C4-2B (cell line): ENCODE measurements around the gene PRSS33.

Experiments used
- H3K27ac ChIP-seq: fragments of 450-650 bp; 2 replicates; pipeline ENCODE4 v1.5.1; 2017
- ZFX ChIP-seq: fragments of 450-650 bp; IDR thresholded peaks from 2 replicates; pipeline ENCODE4 v1.6.1; 2017
- TF ChIP-seq, protein P1 (sequence below): fragments of 450-650 bp; conservative IDR thresholded peaks from 2 replicates; pipeline ENCODE4 v1.5.1; 2017; ENCODE audit warnings: mild to moderate bottlenecking

PRSS33 gene

DNA sequence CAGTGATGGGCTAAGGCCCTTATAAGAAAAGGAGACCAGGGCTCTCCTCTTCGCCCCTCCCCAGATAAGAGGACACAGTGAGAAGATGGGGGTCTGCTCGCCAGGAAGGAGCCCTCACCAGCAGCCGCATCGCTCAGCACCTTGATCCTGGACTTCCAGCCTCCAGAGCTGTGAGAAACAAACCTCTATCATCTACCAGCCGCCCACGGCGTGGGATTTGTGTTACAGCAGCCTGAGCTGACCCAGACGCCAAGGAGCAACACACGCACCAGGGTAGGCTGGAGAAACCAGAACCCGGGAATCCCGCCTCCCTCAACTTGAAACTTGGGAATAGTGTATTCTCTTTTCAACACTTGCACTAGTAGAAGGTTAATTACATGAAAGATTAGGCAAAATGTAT lies 38.5 kb upstream of the PRSS33 start:
- no peak overlapping the region for H3K27ac ChIP-seq
- TF ChIP-seq, protein P1, sequence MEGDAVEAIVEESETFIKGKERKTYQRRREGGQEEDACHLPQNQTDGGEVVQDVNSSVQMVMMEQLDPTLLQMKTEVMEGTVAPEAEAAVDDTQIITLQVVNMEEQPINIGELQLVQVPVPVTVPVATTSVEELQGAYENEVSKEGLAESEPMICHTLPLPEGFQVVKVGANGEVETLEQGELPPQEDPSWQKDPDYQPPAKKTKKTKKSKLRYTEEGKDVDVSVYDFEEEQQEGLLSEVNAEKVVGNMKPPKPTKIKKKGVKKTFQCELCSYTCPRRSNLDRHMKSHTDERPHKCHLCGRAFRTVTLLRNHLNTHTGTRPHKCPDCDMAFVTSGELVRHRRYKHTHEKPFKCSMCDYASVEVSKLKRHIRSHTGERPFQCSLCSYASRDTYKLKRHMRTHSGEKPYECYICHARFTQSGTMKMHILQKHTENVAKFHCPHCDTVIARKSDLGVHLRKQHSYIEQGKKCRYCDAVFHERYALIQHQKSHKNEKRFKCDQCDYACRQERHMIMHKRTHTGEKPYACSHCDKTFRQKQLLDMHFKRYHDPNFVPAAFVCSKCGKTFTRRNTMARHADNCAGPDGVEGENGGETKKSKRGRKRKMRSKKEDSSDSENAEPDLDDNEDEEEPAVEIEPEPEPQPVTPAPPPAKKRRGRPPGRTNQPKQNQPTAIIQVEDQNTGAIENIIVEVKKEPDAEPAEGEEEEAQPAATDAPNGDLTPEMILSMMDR, result no peak

DNA sequence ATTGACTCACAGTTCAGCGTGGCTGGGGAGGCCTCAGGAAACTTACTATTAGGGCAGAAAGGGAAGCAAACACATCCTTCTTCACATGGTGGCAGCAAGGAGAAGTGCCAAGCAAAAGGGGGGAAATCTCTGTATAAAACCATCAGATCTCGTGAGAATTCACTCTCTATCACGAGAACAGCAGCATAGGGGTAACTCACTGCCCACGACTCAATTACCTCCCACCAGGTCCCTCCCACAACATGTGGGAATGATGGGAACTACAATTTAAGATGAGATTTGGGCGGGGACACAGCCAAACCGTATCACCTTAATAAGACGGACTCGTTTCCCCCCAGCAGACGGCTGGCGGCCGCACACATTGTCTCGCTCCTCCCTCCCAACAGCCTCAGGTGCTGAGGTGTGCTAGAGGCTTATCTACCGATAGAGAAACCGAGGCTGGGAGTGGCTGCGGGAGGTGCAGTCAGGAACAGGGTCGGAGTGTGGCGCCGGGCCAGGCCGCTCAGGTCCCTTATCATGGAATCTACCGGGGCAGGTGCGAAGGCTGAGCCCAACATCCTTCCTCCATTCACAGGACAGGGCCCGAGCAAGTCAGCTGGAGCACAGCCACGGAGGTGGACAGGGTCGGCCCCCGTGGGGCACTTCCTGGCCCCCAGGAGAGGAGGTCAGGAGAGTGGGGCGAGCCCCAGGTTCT lies 37.8 kb upstream of the PRSS33 start:
- TF ChIP-seq, protein P1, result no peak
- no peak for TF ChIP-seq ZFX
- H3K27ac ChIP-seq, result no peak overlapping the region

DNA sequence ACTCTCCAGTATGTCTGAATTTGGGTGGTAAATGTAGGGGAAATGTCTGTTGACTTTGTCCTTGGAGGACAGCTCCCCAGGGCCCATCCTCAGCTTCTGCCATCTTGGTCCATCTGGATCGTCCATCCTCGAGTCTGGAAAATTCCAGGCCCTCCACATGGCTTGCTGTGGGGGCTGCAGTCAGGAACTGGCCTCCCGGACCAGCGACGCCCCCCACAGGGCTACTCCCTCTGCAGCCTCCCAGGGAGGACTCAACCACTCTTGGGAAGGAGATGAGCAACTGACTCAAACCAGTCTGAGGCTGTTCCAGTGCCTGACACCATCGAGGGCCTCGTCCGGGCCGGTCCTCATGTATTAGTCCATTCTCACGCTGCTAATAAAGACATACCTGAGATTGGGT lies 37.3 kb upstream of the PRSS33 start:
- TF ChIP-seq, protein P1, result no peak
- no peak for TF ChIP-seq ZFX
- no peak overlapping the region for H3K27ac ChIP-seq

DNA sequence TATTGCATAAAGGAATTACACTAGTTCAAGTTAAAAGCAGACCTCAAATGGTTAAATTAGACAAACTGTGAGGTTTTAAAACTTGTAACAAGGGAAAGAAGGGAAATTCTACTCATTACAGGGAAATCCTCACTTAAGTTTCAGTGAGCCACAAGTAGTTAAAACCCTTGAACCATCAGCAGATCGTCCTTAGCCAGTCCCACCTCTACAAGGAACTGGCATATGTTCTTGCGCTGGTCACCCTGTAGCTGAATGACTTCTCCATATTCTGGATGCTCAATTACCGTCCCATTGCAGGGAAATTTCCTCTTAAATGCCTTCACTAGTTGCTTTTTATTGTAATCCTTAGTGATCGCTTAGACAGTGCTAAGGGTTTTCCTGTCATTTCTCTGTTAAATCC lies 35.1 kb upstream of the PRSS33 start:
- H3K27ac ChIP-seq, result no peak overlapping the region
- TF ChIP-seq ZFX, result no peak
- TF ChIP-seq, protein P1, result no peak

DNA sequence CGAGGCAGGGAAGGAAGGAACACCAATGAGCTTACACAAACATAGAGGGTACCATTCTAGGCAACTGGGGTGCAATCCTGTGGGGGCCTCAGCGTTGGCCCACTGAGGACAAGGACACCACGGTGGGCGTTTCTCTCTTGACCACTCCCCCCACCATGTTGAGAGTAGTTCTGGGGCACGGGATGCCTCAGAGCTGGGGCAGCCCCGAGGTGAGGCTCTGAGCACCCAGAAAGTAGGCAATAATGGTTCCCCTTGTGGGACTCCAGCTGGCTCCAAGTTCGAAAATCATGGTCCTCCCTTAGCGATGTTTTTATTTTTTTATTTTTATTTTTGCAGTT lies 34.8 kb upstream of the PRSS33 start:
- TF ChIP-seq ZFX, result no peak
- TF ChIP-seq, protein P1, result no peak
- H3K27ac ChIP-seq, result no peak overlapping the region

DNA sequence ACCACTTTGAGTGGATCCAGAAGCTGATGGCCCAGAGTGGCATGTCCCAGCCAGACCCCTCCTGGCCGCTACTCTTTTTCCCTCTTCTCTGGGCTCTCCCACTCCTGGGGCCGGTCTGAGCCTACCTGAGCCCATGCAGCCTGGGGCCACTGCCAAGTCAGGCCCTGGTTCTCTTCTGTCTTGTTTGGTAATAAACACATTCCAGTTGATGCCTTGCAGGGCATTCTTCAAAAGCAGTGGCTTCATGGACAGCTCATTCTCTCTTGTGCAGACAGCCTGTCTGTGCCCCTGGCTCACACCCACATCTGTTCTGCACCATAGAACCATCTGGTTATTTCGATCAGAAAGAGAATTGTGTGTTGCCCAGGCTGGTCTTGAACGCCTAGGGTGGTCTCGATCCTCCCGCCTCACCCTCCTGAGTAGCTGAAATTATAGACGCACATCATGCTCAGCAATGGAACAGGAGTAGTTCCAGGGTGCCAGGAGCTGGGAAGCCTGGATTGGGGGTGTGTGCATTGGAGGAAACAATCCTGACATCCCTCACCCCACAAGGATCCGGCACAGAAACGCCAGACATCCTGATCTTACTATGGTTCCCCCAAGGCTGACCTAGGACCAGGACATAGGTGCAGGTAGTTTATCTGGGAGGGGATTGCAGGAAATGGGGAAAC lies 34.3 kb upstream of the PRSS33 start:
- TF ChIP-seq, protein P1, result no peak
- TF ChIP-seq ZFX, result no peak

DNA sequence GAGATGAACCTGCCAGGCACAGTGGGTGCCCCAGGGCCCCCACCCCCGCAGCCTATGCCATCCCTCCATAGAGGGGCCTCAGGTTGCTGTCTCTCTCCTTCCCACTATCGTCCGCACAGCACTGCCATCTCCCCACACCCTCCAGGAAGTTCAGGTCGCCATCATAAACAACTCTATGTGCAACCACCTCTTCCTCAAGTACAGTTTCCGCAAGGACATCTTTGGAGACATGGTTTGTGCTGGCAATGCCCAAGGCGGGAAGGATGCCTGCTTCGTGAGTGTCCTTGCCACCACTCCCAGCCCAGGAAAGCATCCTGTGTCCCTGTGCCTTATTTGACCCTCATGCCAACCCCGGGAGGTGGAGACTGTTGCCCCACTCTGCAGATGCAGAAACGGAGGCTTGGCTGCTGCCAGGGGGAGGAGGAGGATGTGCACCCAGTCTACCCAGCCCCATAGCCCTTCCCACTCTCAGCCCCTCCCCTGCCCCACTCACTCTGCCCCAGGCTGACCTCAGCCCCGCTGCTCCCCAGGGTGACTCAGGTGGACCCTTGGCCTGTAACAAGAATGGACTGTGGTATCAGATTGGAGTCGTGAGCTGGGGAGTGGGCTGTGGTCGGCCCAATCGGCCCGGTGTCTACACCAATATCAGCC lies 33.6 kb upstream of the PRSS33 start:
- H3K27ac ChIP-seq, result no peak overlapping the region

More for the DNA sequence above, 34.3 kb upstream of the PRSS33 start:
- H3K27ac ChIP-seq, result no peak overlapping the region

More for the DNA sequence above, 33.6 kb upstream of the PRSS33 start:
- no peak for TF ChIP-seq ZFX
- TF ChIP-seq, protein P1, result no peak
